Femur (tissue), 1 donor: ENCODE data around the gene XKR8.

ENCODE experiments used
- DNase-seq: peaks from one replicate; pipeline ENCODE4 v3.0.0-alpha.2; 2017

The XKR8 gene

GRCh38 chr1:27956761-27957160 lies 3.0 kb upstream of the XKR8 start:
- DNase-seq, result no peak

DNA sequence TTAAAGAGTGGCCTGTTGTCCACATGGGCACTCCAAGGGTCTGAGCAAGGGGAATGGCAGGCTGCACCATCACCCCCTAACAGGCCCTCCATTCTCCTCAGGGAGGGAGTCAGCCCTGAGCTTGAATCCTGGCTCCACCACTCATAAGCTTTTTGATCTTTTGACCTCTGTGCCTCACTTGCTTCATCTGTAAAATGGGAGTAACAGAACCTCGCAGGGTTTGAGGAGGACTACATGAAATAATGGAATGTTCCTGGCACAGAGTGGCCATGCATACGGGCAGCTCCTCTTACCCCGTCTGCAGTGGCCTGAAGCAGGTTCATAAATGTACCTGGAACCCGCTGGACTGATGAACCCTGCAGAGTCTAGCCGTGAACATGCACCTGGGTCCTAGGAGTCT lies 2.1 kb upstream of the XKR8 start:
- no peak for DNase-seq

GRCh38 chr1:27958513-27958912 lies 1.3 kb upstream of the XKR8 start:
- DNase-seq, result no peak

GRCh38 chr1:27960762-27961645 lies 1.2 kb downstream of the XKR8 start:
- DNase-seq, result no peak

GRCh38 chr1:27961646-27962221 lies 2.0 kb downstream of the XKR8 start:
- DNase-seq, result no peak

GRCh38 chr1:27963393-27963792 lies 3.6 kb downstream of the XKR8 start:
- no peak for DNase-seq

GRCh38 chr1:27966402-27967105 lies 6.8 kb downstream of the XKR8 start:
- DNase-seq, result no peak

DNA sequence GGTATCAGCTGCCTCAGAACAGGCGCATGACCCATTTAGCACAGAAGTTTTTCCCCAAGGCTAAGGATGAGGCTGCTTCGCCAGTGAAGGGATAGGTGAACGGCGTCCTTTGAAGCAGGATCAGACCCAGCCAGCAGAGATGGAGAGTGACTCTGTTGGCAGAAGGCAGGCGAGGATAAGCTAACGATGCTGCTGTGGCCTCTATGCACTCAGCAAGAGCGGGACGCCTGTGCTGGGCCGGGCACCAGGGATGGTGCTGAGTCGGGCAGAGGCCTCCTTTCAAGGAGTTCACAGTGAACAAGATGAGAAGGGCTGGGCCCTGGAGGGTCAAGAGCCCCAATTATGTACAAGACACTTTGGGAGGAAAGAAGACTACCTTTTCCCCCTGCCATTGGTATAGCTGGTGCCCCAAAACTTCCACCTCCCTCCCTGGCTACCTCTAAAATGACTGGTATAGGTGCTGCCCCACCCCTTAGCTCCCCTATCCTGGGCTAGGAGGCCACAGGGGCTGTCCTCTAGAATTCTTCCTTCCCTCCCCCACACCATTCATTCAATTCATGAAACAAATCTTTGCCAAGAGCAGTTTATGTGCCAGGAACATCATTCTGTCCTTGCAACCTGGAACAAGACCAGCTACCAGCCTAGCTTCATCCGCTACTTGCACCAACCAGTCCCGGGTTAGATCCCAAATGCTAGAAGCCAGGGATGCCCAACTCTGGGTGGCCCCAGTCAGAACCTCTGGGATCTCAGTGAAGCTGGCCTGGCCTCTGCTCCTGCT lies 7.5 kb downstream of the XKR8 start:
- no peak for DNase-seq

GRCh38 chr1:27967884-27968466 lies 8.2 kb downstream of the XKR8 start:
- DNase-seq, result no peak

DNA sequence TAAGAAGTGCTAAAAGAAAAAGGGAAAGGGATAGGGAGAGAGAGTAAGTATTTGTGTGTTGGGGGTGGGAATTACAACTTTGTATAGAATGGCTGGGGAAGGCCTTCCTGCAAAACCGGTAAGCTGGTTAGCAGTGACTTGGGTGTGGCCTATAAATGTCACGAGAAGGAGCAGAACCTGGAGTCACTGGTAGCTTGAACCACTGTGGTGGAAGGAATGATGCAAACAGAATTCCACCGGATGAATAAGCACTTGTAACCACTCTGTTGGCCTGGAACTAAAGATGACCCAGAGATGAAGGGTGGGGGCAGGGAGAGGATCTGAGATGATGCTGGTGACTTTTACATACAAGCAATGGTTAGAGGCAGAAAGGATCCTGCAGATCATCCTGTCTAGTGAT lies 8.9 kb downstream of the XKR8 start:
- DNase-seq, result no peak

- no peak for DNase-seq
Measured at GRCh38 chr1:27970401-27970800, 10.6 kb downstream of the XKR8 start.

GRCh38 chr1:27971674-27972073 lies 11.9 kb downstream of the XKR8 start:
- DNase-seq, result no peak

DNA sequence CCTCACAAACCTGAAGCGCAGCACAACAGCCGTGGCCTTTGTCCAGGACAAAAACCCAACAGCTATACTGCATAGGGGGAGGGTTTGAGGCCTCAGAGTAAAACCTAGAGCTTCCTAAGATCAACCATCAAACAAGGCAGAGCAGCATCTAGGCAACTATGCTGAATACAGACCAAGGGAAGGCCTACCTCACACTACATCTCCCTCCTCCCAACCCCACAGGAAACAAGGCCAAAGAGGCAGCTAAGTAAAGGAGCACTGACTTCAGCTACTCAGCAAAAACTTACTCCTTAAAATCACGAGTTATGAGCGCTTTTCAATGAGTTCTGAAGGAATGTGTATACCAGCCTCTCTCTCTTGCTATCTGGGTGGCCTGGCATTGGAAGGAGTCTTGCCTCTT lies 12.4 kb downstream of the XKR8 start:
- DNase-seq, result no peak

DNA sequence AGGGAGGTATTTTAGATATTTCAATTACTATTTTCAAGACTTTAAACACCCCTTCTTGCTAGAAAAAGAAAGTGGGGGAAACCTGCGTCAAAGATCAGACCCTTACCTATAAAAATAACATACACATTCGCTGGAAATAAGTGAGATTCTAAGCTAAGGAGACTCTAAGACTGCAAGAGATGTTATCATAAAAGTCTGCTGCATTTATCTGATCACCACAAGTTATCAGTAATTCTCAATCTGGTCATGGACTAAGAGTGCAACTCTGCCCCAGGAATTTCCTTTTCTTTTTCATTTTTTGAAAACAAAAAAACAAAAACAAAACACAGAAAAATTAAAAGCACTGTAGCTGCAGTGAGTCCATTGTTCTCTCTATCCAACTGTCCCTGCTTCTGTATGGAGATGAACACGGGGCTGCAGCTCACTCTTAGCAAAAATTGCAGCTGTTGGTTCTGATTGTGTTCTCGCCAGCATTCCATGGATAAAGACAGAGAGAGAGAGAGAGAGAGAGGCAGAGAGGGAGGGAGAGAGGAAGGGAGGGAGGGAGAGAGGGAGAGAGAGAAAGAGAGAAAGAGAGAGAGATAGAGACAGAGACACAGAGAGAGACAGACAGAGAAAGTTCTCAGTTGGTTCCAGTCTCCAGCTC lies 14.1 kb downstream of the XKR8 start:
- no peak for DNase-seq

- no peak for DNase-seq
Measured at GRCh38 chr1:27974417-27974781, 14.6 kb downstream of the XKR8 start.

- no peak for DNase-seq
Measured at GRCh38 chr1:27979151-27979858, 19.5 kb downstream of the XKR8 start.

- no peak for DNase-seq
Measured at GRCh38 chr1:27979859-27980201, 20.1 kb downstream of the XKR8 start.

GRCh38 chr1:27980216-27980845 lies 20.6 kb downstream of the XKR8 start:
- DNase-seq, result no peak

DNA sequence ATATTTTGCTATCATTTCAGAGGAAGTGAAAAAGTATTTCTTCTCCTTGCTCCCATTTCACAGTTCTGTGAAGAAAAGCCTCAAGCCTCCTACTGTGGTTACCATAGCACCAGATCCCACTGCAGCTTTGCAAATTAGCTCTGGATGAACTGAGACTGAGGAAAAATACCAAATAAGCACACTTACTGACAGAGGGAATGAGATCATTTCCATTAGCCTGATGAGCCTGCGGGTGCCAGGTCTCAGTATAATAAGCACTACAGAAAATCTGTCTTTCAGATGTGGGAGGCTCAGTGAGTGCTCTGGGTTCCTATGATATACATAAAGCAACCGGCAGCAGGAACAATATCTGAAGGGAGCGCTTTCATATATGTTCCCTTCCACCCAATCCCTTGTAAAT lies 21.4 kb downstream of the XKR8 start:
- DNase-seq, result no peak

- no peak for DNase-seq
Measured at GRCh38 chr1:27990920-27991537, 31.3 kb downstream of the XKR8 start.

- DNase-seq, result no peak
Measured at GRCh38 chr1:27992276-27992675, 32.5 kb downstream of the XKR8 start.
